GM10248 (cell line): ENCODE results near the gene KSR1.
"Not testable (repeated sequence)": the region's sequence is repeated elsewhere in the genome, so short reads cannot be mapped to it uniquely, and the experiment has no call there.

Source experiments
- CTCF ChIA-PET: fragments of 300-600 bp; sonication (Branson Sonifier 250); formaldehyde crosslinking; extraction: SDS; loops from one replicate; lab custom pipeline; 2021; ENCODE audit warnings: antibody characterized with exemption; lab: Yijun Ruan, JAX
- POLR2A ChIA-PET: fragments of 350-650 bp; sonication (Branson Sonifier 250); formaldehyde crosslinking; extraction: SDS; loops from one replicate; lab custom pipeline; 2020; ENCODE audit warnings: antibody characterized with exemption; lab: Yijun Ruan, JAX
- DNase-seq: peaks from one replicate; pipeline ENCODE4 v3.0.0; 2012; ENCODE audit errors: extremely low spot score
- CTCF ChIP-seq: IDR thresholded peaks from 2 replicates; pipeline ENCODE4 v1.5.1; 2012; ENCODE audit warnings: mild to moderate bottlenecking, low read depth; ENCODE audit errors: extremely low read depth, missing control alignments, control extremely low read depth

Gene KSR1

GRCh38 chr17:27446569-27447301, 9.5 kb upstream of the KSR1 start:
- no peak for TF ChIP-seq CTCF
- no peak for DNase-seq
- POLR2A ChIA-PET: interaction anchor here (0.5 kb wide), 1 partner anchor 9 kb away, joined by 6 read pairs; no protein-coding TSS in a partner anchor
- CTCF ChIA-PET: interaction anchor here (1.2 kb wide), 1 partner anchor 153 kb away, joined by 3 read pairs; no protein-coding TSS in a partner anchor

GRCh38 chr17:27448534-27448933, 7.7 kb upstream of the KSR1 start:
- POLR2A ChIA-PET, CTCF ChIA-PET, DNase-seq: not testable (repeated sequence)

GRCh38 chr17:27449541-27449940, 6.7 kb upstream of the KSR1 start:
- no peak for DNase-seq
- TF ChIP-seq CTCF: no peak
- ChIA-PET POLR2A (no interaction called here), CTCF (interaction anchor here (1.2 kb wide), 1 partner anchor 18 kb away, joined by 4 read pairs; no protein-coding TSS in a partner anchor)

GRCh38 chr17:27449988-27450387, 6.3 kb upstream of the KSR1 start:
- CTCF ChIA-PET: interaction anchor here (1.2 kb wide), 1 partner anchor 18 kb away, joined by 4 read pairs; no protein-coding TSS in a partner anchor
- no peak for TF ChIP-seq CTCF
- DNase-seq: no peak
- POLR2A ChIA-PET: no interaction called here

GRCh38 chr17:27450416-27450815, 5.8 kb upstream of the KSR1 start:
- POLR2A ChIA-PET: no interaction called here
- CTCF ChIA-PET: interaction anchor here (1.0 to 1.2 kb wide), 2 partner anchors 18 to 213 kb away, joined by 3 to 4 read pairs; no protein-coding TSS in a partner anchor
- TF ChIP-seq CTCF: no peak
- no peak for DNase-seq

GRCh38 chr17:27451906-27452305, 4.3 kb upstream of the KSR1 start:
- POLR2A ChIA-PET: no interaction called here
- no peak for DNase-seq
- CTCF ChIA-PET: interaction anchor here (0.8 kb wide), 1 partner anchor 11 kb away, joined by 3 read pairs; no protein-coding TSS in a partner anchor

More at GRCh38 chr17:27451906-27452305, 4.3 kb upstream of the KSR1 start:
- no peak for TF ChIP-seq CTCF
